Endothelial cell of umbilical vein (primary cell): ENCODE results near the gene PRAMEF10.
"Not testable (repeated sequence)": the region's sequence is repeated elsewhere in the genome, so short reads cannot be mapped to it uniquely, and the experiment has no call there.

ENCODE experiments used
- CTCF ChIP-seq, 2 donors: IDR thresholded peaks; 1 replicate in 1 of 2; 2 replicates in 1 of 2; pipeline ENCODE4 v1.5.1; 2011; ENCODE audit warnings: low read length in 2 of 2, mild to moderate bottlenecking in 2 of 2, moderate library complexity in 2 of 2, control low read depth in 1 of 2, inconsistent platforms in 1 of 2, low read depth in 1 of 2; ENCODE audit not compliant: insufficient read depth in 1 of 2; ENCODE audit errors: extremely low read depth in 1 of 2
- EZH2 ChIP-seq: IDR thresholded peaks from 2 replicates; pipeline ENCODE4 v1.6.1; 2012; ENCODE audit warnings: borderline replicate concordance, low read depth, mild to moderate bottlenecking, moderate library complexity, low read length, inconsistent platforms; ENCODE audit not compliant: severe bottlenecking
- MAX ChIP-seq: IDR thresholded peaks from 2 replicates; pipeline ENCODE4 v1.6.1; 2011; ENCODE audit not compliant: insufficient read depth, insufficient read length
- POLR2A ChIP-seq: IDR thresholded peaks from 2 replicates; pipeline ENCODE4 v1.6.1; 2012; ENCODE audit warnings: low read depth, mild to moderate bottlenecking, control low read depth, low read length

- not testable (repeated sequence) for TF ChIP-seq CTCF (IDR thresholded peaks at IDR 0.05; ENCODE audit: extremely low read depth in 1 of 2, insufficient read depth in 1 of 2, low read depth in 1 of 2, low read length in 2 of 2); POLR2A; EZH2; MAX
Observed at GRCh38 chr1:12916310-12916709, 18.2 kb upstream of the PRAMEF10 start, which contains the start of gene PRAMEF7.
